GM19324 (cell line): ENCODE measurements around the gene IQCF5.
"Not testable (repeated sequence)": the region's sequence is repeated elsewhere in the genome, so short reads cannot be mapped to it uniquely, and the experiment has no call there.

Source experiments
- ATAC-seq: cut with Tn5 transposase; IDR thresholded peaks from one replicate; pipeline ENCODE4 v1.9.1; 2021; ENCODE audit warnings: mild to moderate bottlenecking, moderate library complexity; ENCODE audit not compliant: unreplicated experiment, low FRiP score

IQCF5 gene

GRCh38 chr3:51875501-51875900, at the start of gene IQCF5:
Gene IQCF5 (minus strand): TSS chr3:51875601. CDS start chr3:51875531, 70 bp downstream.
- no peak for ATAC-seq

- no peak for ATAC-seq
Observed at GRCh38 chr3:51921081-51921578, 45.7 kb upstream of the IQCF5 start.

GRCh38 chr3:51916418-51916817, 41.0 kb upstream of the IQCF5 start:
- ATAC-seq, result no peak

GRCh38 chr3:51908026-51908425, 32.6 kb upstream of the IQCF5 start:
- no peak for ATAC-seq

- ATAC-seq, result no peak
Observed at GRCh38 chr3:51904034-51904823, 28.8 kb upstream of the IQCF5 start.

- ATAC-seq, result not testable (repeated sequence)
Observed at GRCh38 chr3:51902361-51902760, 27.0 kb upstream of the IQCF5 start.

GRCh38 chr3:51900043-51900442, 24.6 kb upstream of the IQCF5 start:
- not testable (repeated sequence) for ATAC-seq

- ATAC-seq, result no peak
Observed at GRCh38 chr3:51897391-51897790, 22.0 kb upstream of the IQCF5 start.

- ATAC-seq, result no peak
Observed at GRCh38 chr3:51896607-51897305, 21.4 kb upstream of the IQCF5 start.

GRCh38 chr3:51894939-51895338, 19.5 kb upstream of the IQCF5 start:
- ATAC-seq, result no peak

- ATAC-seq, result no peak
Observed at GRCh38 chr3:51894391-51894790, 19.0 kb upstream of the IQCF5 start.

GRCh38 chr3:51891242-51892039, 16.0 kb upstream of the IQCF5 start:
- no peak for ATAC-seq

- no peak for ATAC-seq
Observed at GRCh38 chr3:51888463-51889105, 13.2 kb upstream of the IQCF5 start.

GRCh38 chr3:51887620-51888019, 12.2 kb upstream of the IQCF5 start:
- no peak for ATAC-seq

GRCh38 chr3:51886447-51886846, 11.0 kb upstream of the IQCF5 start:
- no peak for ATAC-seq

- no peak for ATAC-seq
Observed at GRCh38 chr3:51879937-51880336, 4.5 kb upstream of the IQCF5 start.

- ATAC-seq, result no peak
Observed at GRCh38 chr3:51876186-51876585, 785 bp upstream of the IQCF5 start.

GRCh38 chr3:51874889-51875288, 512 bp downstream of the IQCF5 start:
- no peak for ATAC-seq

- ATAC-seq, result no peak
Observed at GRCh38 chr3:51874411-51874810, 990 bp downstream of the IQCF5 start.

GRCh38 chr3:51873876-51874275, 1.5 kb downstream of the IQCF5 start:
- no peak for ATAC-seq
